ENCODE results near the gene SEMA4C. TPM values are rescaled to one million over a fixed set of nuclear protein-coding genes. Genes with fewer than 3 reads are reported as not detected.

SEMA4C gene
- polyA plus RNA-seq, 1 donor (not counting 4 experiments of a cell fraction or from before 2014, with no cell fraction given) = 7.5 TPM

DNA sequence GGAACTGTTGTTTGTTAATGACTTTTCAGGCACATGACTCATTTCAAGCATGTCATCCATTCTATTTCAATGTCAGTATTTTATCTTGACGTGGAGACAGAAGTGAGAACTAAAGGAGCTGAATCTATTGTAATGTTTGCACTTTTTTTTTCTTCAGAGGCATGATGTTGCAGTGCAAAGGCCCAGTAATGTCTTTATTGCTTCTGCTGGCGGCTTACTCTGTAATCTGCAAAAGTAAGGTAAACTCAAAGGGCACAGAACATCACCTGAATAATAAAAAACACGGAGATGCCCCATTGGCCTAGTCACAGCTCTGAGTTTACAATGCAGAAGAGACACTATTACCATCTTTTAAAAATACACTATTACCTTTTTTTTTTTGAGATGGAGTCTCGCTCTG is 56.2 kb downstream of the SEMA4C start:
- Histone ChIP-seq H3K4me1 (ENCODE audit: control insufficient read depth, extremely low read depth, insufficient read depth, low read length) (peaks cover 14% of the 10 kb centered on the region), H2AFZ (ENCODE audit: control insufficient read depth, low read length) (no peak overlapping the region), H3K36me3 (ENCODE audit: control insufficient read depth in 2 of 2, extremely low read depth in 1 of 2, insufficient read depth in 2 of 2, low read length in 2 of 2) (peaks cover 0 to 4% of the 10 kb centered on the region in 2 experiments), H3K79me2 (ENCODE audit: control insufficient read depth, insufficient read depth, low read length) (peaks cover 4% of the 10 kb centered on the region), H4K20me1 (ENCODE audit: control insufficient read depth, extremely low read depth, insufficient read depth, low read length) (peaks cover 3% of the 10 kb centered on the region), H3K4me2 (ENCODE audit: control insufficient read depth, extremely low read depth, insufficient read depth, low read depth, low read length) (no peak overlapping the region), H3K27ac (ENCODE audit: control insufficient read depth, insufficient read depth, low read length) (no peak overlapping the region), H3K9me3 (ENCODE audit: control insufficient read depth, low read depth, low read length) (no peaks in the 10 kb centered on the region), H3K27me3 (ENCODE audit: control insufficient read depth, extremely low read depth, insufficient read depth, low read length) (no peaks in the 10 kb centered on the region), H3K9ac (ENCODE audit: control insufficient read depth, extremely low read depth, insufficient read depth, low read length) (no peak overlapping the region), H3K4me3 (ENCODE audit: control insufficient read depth in 2 of 3, extremely low read depth in 1 of 3, insufficient read depth in 2 of 3, low read depth in 1 of 3, low read length in 3 of 3) (no peak overlapping the region), H3K9me1 (ENCODE audit: control insufficient read depth, extremely low read depth, insufficient read depth, low read length) (no peaks in the 10 kb centered on the region)
- FAIRE-seq (no peak), DNase-seq (ENCODE audit: low read depth, low spot score) (no peak)
- dilution Hi-C loops (cut with MboI; ENCODE audit: extremely low pct_ligation_motif_present, low sequenced_read_pairs) = no loop called here
- no peak for TF ChIP-seq EZH2 (IDR thresholded peaks at IDR 0.05; ENCODE audit: low read length)
- TF ChIP-seq, protein P1, sequence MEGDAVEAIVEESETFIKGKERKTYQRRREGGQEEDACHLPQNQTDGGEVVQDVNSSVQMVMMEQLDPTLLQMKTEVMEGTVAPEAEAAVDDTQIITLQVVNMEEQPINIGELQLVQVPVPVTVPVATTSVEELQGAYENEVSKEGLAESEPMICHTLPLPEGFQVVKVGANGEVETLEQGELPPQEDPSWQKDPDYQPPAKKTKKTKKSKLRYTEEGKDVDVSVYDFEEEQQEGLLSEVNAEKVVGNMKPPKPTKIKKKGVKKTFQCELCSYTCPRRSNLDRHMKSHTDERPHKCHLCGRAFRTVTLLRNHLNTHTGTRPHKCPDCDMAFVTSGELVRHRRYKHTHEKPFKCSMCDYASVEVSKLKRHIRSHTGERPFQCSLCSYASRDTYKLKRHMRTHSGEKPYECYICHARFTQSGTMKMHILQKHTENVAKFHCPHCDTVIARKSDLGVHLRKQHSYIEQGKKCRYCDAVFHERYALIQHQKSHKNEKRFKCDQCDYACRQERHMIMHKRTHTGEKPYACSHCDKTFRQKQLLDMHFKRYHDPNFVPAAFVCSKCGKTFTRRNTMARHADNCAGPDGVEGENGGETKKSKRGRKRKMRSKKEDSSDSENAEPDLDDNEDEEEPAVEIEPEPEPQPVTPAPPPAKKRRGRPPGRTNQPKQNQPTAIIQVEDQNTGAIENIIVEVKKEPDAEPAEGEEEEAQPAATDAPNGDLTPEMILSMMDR (optimal IDR thresholded peaks at IDR 0.05 in 1 of 3, IDR thresholded peaks at IDR 0.05 in 1 of 3, conservative IDR thresholded peaks at IDR 0.05 in 1 of 3; ENCODE audit: extremely low read depth in 1 of 3, insufficient read depth in 2 of 3, low read length in 3 of 3) = no peak

DNA sequence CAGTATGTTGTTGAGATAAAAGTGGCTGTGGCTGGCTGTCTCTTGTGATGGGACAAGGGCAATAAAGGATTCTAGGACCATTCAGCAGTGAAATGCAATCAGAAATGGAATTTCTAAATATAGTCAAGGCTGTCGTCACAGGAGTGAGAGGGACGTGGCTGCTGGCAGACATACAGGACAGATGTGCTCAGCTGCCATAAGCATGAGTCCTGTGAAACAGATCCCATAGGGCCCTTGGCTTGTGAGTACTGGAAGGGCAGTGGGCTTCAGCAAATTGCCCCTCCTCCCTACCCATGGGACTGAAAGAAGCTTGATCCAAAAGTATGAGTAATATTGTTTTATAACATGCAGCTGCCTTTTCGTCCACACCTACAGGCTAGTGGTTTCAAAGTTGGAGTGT is 58.0 kb downstream of the SEMA4C start:
- Histone ChIP-seq H4K20me1 (ENCODE audit: control insufficient read depth, extremely low read depth, insufficient read depth, low read length) (no peaks in the 10 kb centered on the region), H3K9me3 (ENCODE audit: control insufficient read depth, low read depth, low read length) (no peaks in the 10 kb centered on the region), H3K4me3 (ENCODE audit: control insufficient read depth in 2 of 3, extremely low read depth in 1 of 3, insufficient read depth in 2 of 3, low read depth in 1 of 3, low read length in 3 of 3) (no peak overlapping the region), H3K4me2 (ENCODE audit: control insufficient read depth, extremely low read depth, insufficient read depth, low read depth, low read length) (no peak overlapping the region), H3K9me1 (ENCODE audit: control insufficient read depth, extremely low read depth, insufficient read depth, low read length) (no peaks in the 10 kb centered on the region), H3K9ac (ENCODE audit: control insufficient read depth, extremely low read depth, insufficient read depth, low read length) (no peak overlapping the region), H3K79me2 (ENCODE audit: control insufficient read depth, insufficient read depth, low read length) (no peaks in the 10 kb centered on the region), H3K36me3 (ENCODE audit: control insufficient read depth in 2 of 2, extremely low read depth in 1 of 2, insufficient read depth in 2 of 2, low read length in 2 of 2) (peaks cover 0 to 3% of the 10 kb centered on the region in 2 experiments), H2AFZ (ENCODE audit: control insufficient read depth, low read length) (no peak overlapping the region), H3K27ac (ENCODE audit: control insufficient read depth, insufficient read depth, low read length) (no peak overlapping the region), H3K4me1 (ENCODE audit: control insufficient read depth, extremely low read depth, insufficient read depth, low read length) (peaks cover 5% of the 10 kb centered on the region), H3K27me3 (ENCODE audit: control insufficient read depth, extremely low read depth, insufficient read depth, low read length) (no peaks in the 10 kb centered on the region)
- TF ChIP-seq EZH2 (IDR thresholded peaks at IDR 0.05; ENCODE audit: low read length) = no peak
- TF ChIP-seq, protein P1 (optimal IDR thresholded peaks at IDR 0.05 in 1 of 3, IDR thresholded peaks at IDR 0.05 in 1 of 3, conservative IDR thresholded peaks at IDR 0.05 in 1 of 3; ENCODE audit: extremely low read depth in 1 of 3, insufficient read depth in 2 of 3, low read length in 3 of 3) = no peak
- dilution Hi-C loops (cut with MboI; ENCODE audit: extremely low pct_ligation_motif_present, low sequenced_read_pairs) = no loop called here
- no peak for DNase-seq (ENCODE audit: low read depth, low spot score)
- no peak for FAIRE-seq
